ENCODE measurements around the gene RASGRF1.

GRCh38 chr15:79035111-79035601 is 55.4 kb downstream of the RASGRF1 start:
- TF ChIP-seq, protein P1, sequence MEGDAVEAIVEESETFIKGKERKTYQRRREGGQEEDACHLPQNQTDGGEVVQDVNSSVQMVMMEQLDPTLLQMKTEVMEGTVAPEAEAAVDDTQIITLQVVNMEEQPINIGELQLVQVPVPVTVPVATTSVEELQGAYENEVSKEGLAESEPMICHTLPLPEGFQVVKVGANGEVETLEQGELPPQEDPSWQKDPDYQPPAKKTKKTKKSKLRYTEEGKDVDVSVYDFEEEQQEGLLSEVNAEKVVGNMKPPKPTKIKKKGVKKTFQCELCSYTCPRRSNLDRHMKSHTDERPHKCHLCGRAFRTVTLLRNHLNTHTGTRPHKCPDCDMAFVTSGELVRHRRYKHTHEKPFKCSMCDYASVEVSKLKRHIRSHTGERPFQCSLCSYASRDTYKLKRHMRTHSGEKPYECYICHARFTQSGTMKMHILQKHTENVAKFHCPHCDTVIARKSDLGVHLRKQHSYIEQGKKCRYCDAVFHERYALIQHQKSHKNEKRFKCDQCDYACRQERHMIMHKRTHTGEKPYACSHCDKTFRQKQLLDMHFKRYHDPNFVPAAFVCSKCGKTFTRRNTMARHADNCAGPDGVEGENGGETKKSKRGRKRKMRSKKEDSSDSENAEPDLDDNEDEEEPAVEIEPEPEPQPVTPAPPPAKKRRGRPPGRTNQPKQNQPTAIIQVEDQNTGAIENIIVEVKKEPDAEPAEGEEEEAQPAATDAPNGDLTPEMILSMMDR (IDR thresholded peaks at IDR 0.05), result peak; percentile 13
- no peak for TF ChIP-seq EZH2 (IDR thresholded peaks at IDR 0.05; ENCODE audit: borderline replicate concordance, insufficient read depth, low read depth, low read length, poor library complexity, severe bottlenecking)

Data from B cell (primary cell).